Vagina (tissue), 2 donors: ENCODE measurements around the gene AFF3.

Experiments used
- POLR2AphosphoS5 ChIP-seq, 2 donors: sonication (generic); formaldehyde crosslinking; IDR thresholded peaks; one replicate each; pipeline ENCODE4 v1.9.0; 2017; ENCODE audit warnings: antibody characterized with exemption in 2 of 2, mild to moderate bottlenecking in 2 of 2, low read depth in 1 of 2; ENCODE audit not compliant: insufficient read depth in 1 of 2
- TF ChIP-seq, protein P1 (sequence below), 3 experiments: fragments of 450-650 bp in 2 of 3; fragments of 200-600 bp in 1 of 3; sonication (generic) in 1 of 3; IDR thresholded peaks; one replicate each; pipeline ENCODE4 v1.5.1; 2017 to 2019; ENCODE audit warnings: antibody characterized with exemption in 3 of 3, mild to moderate bottlenecking in 2 of 3, moderate library complexity in 2 of 3

- TF ChIP-seq, protein P1, sequence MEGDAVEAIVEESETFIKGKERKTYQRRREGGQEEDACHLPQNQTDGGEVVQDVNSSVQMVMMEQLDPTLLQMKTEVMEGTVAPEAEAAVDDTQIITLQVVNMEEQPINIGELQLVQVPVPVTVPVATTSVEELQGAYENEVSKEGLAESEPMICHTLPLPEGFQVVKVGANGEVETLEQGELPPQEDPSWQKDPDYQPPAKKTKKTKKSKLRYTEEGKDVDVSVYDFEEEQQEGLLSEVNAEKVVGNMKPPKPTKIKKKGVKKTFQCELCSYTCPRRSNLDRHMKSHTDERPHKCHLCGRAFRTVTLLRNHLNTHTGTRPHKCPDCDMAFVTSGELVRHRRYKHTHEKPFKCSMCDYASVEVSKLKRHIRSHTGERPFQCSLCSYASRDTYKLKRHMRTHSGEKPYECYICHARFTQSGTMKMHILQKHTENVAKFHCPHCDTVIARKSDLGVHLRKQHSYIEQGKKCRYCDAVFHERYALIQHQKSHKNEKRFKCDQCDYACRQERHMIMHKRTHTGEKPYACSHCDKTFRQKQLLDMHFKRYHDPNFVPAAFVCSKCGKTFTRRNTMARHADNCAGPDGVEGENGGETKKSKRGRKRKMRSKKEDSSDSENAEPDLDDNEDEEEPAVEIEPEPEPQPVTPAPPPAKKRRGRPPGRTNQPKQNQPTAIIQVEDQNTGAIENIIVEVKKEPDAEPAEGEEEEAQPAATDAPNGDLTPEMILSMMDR (IDR thresholded peaks at IDR 0.05), result no peak
- TF ChIP-seq POLR2AphosphoS5 (IDR thresholded peaks at IDR 0.05; ENCODE audit: insufficient read depth in 1 of 2, low read depth in 1 of 2), result no peak
Measured at GRCh38 chr2:100021791-100022340, 120.5 kb downstream of the AFF3 start.
